ENCODE results near the gene SLC1A2.

GRCh38 chr11:35239471-35240075, 179.8 kb downstream of the SLC1A2 start:
- TF ChIP-seq REST (IDR thresholded peaks at IDR 0.05; ENCODE audit: unreplicated experiment) (no peak), CTCF (conservative IDR thresholded peaks at IDR 0.05; ENCODE audit: low read depth in 2 of 2) (no peak), POLR2AphosphoS5 (IDR thresholded peaks at IDR 0.05; ENCODE audit: low read depth) (no peak), EZH2 (IDR thresholded peaks at IDR 0.05; ENCODE audit: low read depth, unreplicated experiment) (no peak), STAT1 (IDR thresholded peaks at IDR 0.05; ENCODE audit: unreplicated experiment) (no peak), ETS1 (IDR thresholded peaks at IDR 0.05) (no peak), EZH2phosphoT487 (IDR thresholded peaks at IDR 0.05; ENCODE audit: unreplicated experiment) (no peak), JUNB (IDR thresholded peaks at IDR 0.05; ENCODE audit: unreplicated experiment) (no peak), CREB1 (CRISPR knock-in tag; IDR thresholded peaks at IDR 0.05; ENCODE audit: low read depth) (no peak), ZNF114 (CRISPR knock-in tag; IDR thresholded peaks at IDR 0.05) (no peak), ZNF331 (CRISPR knock-in tag; IDR thresholded peaks at IDR 0.05; ENCODE audit: low read depth) (no peak), NANOG (IDR thresholded peaks at IDR 0.05; ENCODE audit: borderline replicate concordance) (no peak), ZNF462 (CRISPR knock-in tag; IDR thresholded peaks at IDR 0.05) (no peak)

Data from GM23338 (cell line).